ENCODE measurements around the gene RPH3AL. TPM values are rescaled to one million over a fixed set of nuclear protein-coding genes. Genes with fewer than 3 reads are reported as not detected.

Gene RPH3AL
- polyA plus RNA-seq, 1 donor from 2014 or later = 0.87 TPM

GRCh38 chr17:311119-311782, 41.4 kb downstream of the RPH3AL start:
- no peaks in the 10 kb centered on the region for H3K27me3 ChIP-seq (ENCODE audit: insufficient read depth, low read depth, low read length)
- TF ChIP-seq EZH2 (IDR thresholded peaks at IDR 0.05; ENCODE audit: borderline replicate concordance, insufficient read depth, low read length, poor library complexity, severe bottlenecking) (no peak), TAF1 (IDR thresholded peaks at IDR 0.05; ENCODE audit: low read depth) (no peak), EP300 (conservative IDR thresholded peaks at IDR 0.05; ENCODE audit: poor library complexity, severe bottlenecking) (no peak), POLR2AphosphoS5 (IDR thresholded peaks at IDR 0.05) (no peak), SMC3 (conservative IDR thresholded peaks at IDR 0.05; ENCODE audit: poor library complexity) (no peak), MXI1 (conservative IDR thresholded peaks at IDR 0.05; ENCODE audit: poor library complexity, severe bottlenecking) (no peak), RAD21 (conservative IDR thresholded peaks at IDR 0.05) (no peak)
- TF ChIP-seq, protein P1, sequence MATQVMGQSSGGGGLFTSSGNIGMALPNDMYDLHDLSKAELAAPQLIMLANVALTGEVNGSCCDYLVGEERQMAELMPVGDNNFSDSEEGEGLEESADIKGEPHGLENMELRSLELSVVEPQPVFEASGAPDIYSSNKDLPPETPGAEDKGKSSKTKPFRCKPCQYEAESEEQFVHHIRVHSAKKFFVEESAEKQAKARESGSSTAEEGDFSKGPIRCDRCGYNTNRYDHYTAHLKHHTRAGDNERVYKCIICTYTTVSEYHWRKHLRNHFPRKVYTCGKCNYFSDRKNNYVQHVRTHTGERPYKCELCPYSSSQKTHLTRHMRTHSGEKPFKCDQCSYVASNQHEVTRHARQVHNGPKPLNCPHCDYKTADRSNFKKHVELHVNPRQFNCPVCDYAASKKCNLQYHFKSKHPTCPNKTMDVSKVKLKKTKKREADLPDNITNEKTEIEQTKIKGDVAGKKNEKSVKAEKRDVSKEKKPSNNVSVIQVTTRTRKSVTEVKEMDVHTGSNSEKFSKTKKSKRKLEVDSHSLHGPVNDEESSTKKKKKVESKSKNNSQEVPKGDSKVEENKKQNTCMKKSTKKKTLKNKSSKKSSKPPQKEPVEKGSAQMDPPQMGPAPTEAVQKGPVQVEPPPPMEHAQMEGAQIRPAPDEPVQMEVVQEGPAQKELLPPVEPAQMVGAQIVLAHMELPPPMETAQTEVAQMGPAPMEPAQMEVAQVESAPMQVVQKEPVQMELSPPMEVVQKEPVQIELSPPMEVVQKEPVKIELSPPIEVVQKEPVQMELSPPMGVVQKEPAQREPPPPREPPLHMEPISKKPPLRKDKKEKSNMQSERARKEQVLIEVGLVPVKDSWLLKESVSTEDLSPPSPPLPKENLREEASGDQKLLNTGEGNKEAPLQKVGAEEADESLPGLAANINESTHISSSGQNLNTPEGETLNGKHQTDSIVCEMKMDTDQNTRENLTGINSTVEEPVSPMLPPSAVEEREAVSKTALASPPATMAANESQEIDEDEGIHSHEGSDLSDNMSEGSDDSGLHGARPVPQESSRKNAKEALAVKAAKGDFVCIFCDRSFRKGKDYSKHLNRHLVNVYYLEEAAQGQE (IDR thresholded peaks at IDR 0.05; ENCODE audit: borderline replicate concordance) = no peak
- TF ChIP-seq, protein P2, sequence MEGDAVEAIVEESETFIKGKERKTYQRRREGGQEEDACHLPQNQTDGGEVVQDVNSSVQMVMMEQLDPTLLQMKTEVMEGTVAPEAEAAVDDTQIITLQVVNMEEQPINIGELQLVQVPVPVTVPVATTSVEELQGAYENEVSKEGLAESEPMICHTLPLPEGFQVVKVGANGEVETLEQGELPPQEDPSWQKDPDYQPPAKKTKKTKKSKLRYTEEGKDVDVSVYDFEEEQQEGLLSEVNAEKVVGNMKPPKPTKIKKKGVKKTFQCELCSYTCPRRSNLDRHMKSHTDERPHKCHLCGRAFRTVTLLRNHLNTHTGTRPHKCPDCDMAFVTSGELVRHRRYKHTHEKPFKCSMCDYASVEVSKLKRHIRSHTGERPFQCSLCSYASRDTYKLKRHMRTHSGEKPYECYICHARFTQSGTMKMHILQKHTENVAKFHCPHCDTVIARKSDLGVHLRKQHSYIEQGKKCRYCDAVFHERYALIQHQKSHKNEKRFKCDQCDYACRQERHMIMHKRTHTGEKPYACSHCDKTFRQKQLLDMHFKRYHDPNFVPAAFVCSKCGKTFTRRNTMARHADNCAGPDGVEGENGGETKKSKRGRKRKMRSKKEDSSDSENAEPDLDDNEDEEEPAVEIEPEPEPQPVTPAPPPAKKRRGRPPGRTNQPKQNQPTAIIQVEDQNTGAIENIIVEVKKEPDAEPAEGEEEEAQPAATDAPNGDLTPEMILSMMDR (IDR thresholded peaks at IDR 0.05; ENCODE audit: poor library complexity, severe bottlenecking) = no peak
- no peaks in the 10 kb centered on the region for H3K9me3 ChIP-seq (ENCODE audit: low read length)
- no peaks in the 10 kb centered on the region for H3K9me2 ChIP-seq (ENCODE audit: insufficient read depth, low read length)
- no peak overlapping the region for H3K27ac ChIP-seq (ENCODE audit: low read length)
- no peak overlapping the region for H3K4me3 ChIP-seq (ENCODE audit: low read length)
- no peak overlapping the region for H2AFZ ChIP-seq (ENCODE audit: low read depth, low read length)
- no peak overlapping the region for H3K9ac ChIP-seq (ENCODE audit: low read length)
- no peaks in the 10 kb centered on the region for H3K79me2 ChIP-seq (replicated peaks; ENCODE audit: insufficient read depth, low read length)
- H3K36me3 ChIP-seq (ENCODE audit: insufficient read depth, low read length) = no peaks in the 10 kb centered on the region
- H3K4me2 ChIP-seq (ENCODE audit: low read length) = no peak overlapping the region
- H4K20me1 ChIP-seq (ENCODE audit: insufficient read depth) = no peaks in the 10 kb centered on the region
- H3F3A ChIP-seq (ENCODE audit: insufficient read depth, low read length, poor library complexity, severe bottlenecking) = no peaks in the 10 kb centered on the region

DNA sequence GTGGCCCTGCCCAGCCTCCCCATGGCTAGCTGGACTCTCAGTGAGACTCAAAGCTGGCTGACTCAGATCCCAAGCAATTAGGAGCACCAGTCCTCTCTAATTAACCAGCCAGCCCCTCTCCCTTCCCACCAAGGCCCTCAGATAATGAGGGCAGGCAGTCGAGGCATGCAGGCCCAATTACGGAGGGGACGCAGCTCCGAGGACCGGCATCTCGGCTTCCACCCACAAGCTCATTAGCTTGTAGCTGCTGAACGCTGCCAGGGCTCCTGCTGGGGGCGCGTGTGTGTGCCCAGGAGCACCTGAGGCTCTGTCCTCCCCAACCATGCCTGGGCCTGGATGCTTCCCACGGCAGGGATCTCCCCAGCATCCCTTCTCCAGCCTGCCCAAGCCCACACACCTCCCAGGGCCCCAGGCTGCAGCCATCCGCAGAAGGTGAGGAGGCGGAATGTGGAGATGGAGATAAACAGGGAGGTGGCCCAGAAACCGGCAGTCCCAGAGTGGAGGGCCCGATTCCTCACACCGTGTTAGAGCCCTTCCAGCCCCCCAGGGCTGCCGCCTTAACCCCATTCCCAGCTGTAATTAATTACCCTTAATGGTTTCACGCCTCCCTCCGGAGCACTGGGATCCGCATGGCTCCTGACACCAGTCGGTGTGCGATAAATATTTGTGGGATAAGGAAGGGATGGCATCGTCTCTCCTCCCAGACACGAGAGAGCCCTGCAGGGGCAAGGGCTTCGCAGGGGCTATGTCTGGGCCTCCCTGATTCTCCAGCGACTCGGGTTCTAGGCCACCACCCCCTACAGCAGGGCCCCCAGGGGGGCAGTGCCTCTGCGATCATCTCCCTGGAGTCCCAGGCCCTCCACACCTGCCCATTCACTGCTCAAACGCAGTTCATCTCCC, 42.2 kb downstream of the RPH3AL start:
- H2AFZ ChIP-seq (ENCODE audit: low read depth, low read length) = no peak overlapping the region
- H3K4me2 ChIP-seq (ENCODE audit: low read length) = no peak overlapping the region
- no peaks in the 10 kb centered on the region for H3K79me2 ChIP-seq (replicated peaks; ENCODE audit: insufficient read depth, low read length)
- H4K20me1 ChIP-seq (ENCODE audit: insufficient read depth) = no peaks in the 10 kb centered on the region
- no peak overlapping the region for H3K4me3 ChIP-seq (ENCODE audit: low read length)
- no peaks in the 10 kb centered on the region for H3K9me3 ChIP-seq (ENCODE audit: low read length)
- H3K27ac ChIP-seq (ENCODE audit: low read length) = no peak overlapping the region
- no peak overlapping the region for H3K9ac ChIP-seq (ENCODE audit: low read length)
- no peaks in the 10 kb centered on the region for H3K9me2 ChIP-seq (ENCODE audit: insufficient read depth, low read length)
- H3K27me3 ChIP-seq (ENCODE audit: insufficient read depth, low read depth, low read length) = no peaks in the 10 kb centered on the region
- H3K36me3 ChIP-seq (ENCODE audit: insufficient read depth, low read length) = no peaks in the 10 kb centered on the region
- no peaks in the 10 kb centered on the region for H3F3A ChIP-seq (ENCODE audit: insufficient read depth, low read length, poor library complexity, severe bottlenecking)
- TF ChIP-seq MXI1 (conservative IDR thresholded peaks at IDR 0.05; ENCODE audit: poor library complexity, severe bottlenecking) = no peak
- no peak for TF ChIP-seq EZH2 (IDR thresholded peaks at IDR 0.05; ENCODE audit: borderline replicate concordance, insufficient read depth, low read length, poor library complexity, severe bottlenecking)
- TF ChIP-seq TAF1 (IDR thresholded peaks at IDR 0.05; ENCODE audit: low read depth) = no peak
- no peak for TF ChIP-seq SMC3 (conservative IDR thresholded peaks at IDR 0.05; ENCODE audit: poor library complexity)
- TF ChIP-seq, protein P1 (IDR thresholded peaks at IDR 0.05; ENCODE audit: borderline replicate concordance) = no peak
- TF ChIP-seq, protein P2 (IDR thresholded peaks at IDR 0.05; ENCODE audit: poor library complexity, severe bottlenecking) = no peak
- no peak for TF ChIP-seq POLR2AphosphoS5 (IDR thresholded peaks at IDR 0.05)
- TF ChIP-seq EP300 (conservative IDR thresholded peaks at IDR 0.05; ENCODE audit: poor library complexity, severe bottlenecking) = no peak
- TF ChIP-seq RAD21 (conservative IDR thresholded peaks at IDR 0.05) = no peak

Measured in neural cell (in vitro differentiated cells).